Caco-2 (cell line): ENCODE data around the gene PAQR4. TPM values are rescaled to one million over a fixed set of nuclear protein-coding genes. Genes with fewer than 3 reads are reported as not detected.

Source experiments
- BruUV-seq: library from RNA; stranded (reverse); fragments of 400-500 nt; replicated peaks from 2 replicates; lab custom pipeline; 2021; lab: Mats Ljungman, UMichigan
- CTCF ChIA-PET: fragments of 300-600 bp; sonication (Branson Sonifier 250); formaldehyde crosslinking; loops from one replicate; lab custom pipeline; 2022; ENCODE audit warnings: antibody characterized with exemption; lab: Charles Lee
- POLR2A ChIA-PET: fragments of 300-600 bp; sonication (Branson Sonifier 250); formaldehyde crosslinking; loops from one replicate; lab custom pipeline; 2022; ENCODE audit warnings: antibody characterized with exemption; lab: Charles Lee
- DNase-seq, 2 experiments: peaks; one replicate each; pipeline versions ENCODE4 v3.0.0 to v3.0.0-alpha.2; 2020 to 2022
- H3K27me3 ChIP-seq: replicated peaks from 2 replicates; pipeline ENCODE4 v1.6.0; 2011; ENCODE audit warnings: low read length; ENCODE audit not compliant: control insufficient read depth, insufficient read depth
- H3K36me3 ChIP-seq: 2 replicates; pipeline ENCODE4 v1.5.1; 2011; ENCODE audit warnings: low read length; ENCODE audit not compliant: control insufficient read depth, insufficient read depth
- H3K4me1 ChIP-seq: fragments of 250-450 bp; sonication (Bioruptor Pico); 2 replicates; pipeline ENCODE4 v1.5.1; 2020; ENCODE audit warnings: mild to moderate bottlenecking
- H3K4me3 ChIP-seq: 2 replicates; pipeline ENCODE4 v1.5.1; 2011; ENCODE audit warnings: low read depth, mild to moderate bottlenecking, control low read depth, low read length
- H3K9me3 ChIP-seq: fragments of 250-450 bp; sonication (Bioruptor Pico); 2 replicates; pipeline ENCODE4 v1.5.1; 2020; ENCODE audit warnings: mild to moderate bottlenecking, moderate library complexity
- H3K27ac Mint-ChIP-seq: one replicate; pipeline ENCODE4 v1.8.0; 2022; ENCODE audit warnings: mixed read lengths; ENCODE audit not compliant: unreplicated experiment
- H3K27me3 Mint-ChIP-seq: one replicate; pipeline ENCODE4 v1.8.0; 2022; ENCODE audit warnings: mixed read lengths; ENCODE audit not compliant: insufficient read depth, unreplicated experiment
- H3K36me3 Mint-ChIP-seq: one replicate; pipeline ENCODE4 v1.8.0; 2022; ENCODE audit warnings: mild to moderate bottlenecking, mixed read lengths; ENCODE audit not compliant: insufficient read depth, unreplicated experiment
- H3K4me1 Mint-ChIP-seq: one replicate; pipeline ENCODE4 v1.8.0; 2022; ENCODE audit warnings: low read depth, mixed read lengths; ENCODE audit not compliant: unreplicated experiment
- H3K4me3 Mint-ChIP-seq: one replicate; pipeline ENCODE4 v1.8.0; 2022; ENCODE audit warnings: mild to moderate bottlenecking, moderate library complexity, mixed read lengths; ENCODE audit not compliant: unreplicated experiment
- H3K9me3 Mint-ChIP-seq: one replicate; pipeline ENCODE4 v1.8.0; 2022; ENCODE audit warnings: mixed read lengths; ENCODE audit not compliant: unreplicated experiment
- intact Hi-C: fragments of 100-400 bp; cut with micrococcal nuclease; formaldehyde crosslinking; loops from one replicate; pipeline ENCODE4 v1.10.0; 2022; ENCODE audit not compliant: unreplicated experiment
- total RNA-seq: library from RNA; stranded (reverse); gene quantifications from 2 replicates; pipeline ENCODE4 v1.2.3, GENCODE V29; 2022
- TF ChIP-seq, protein P1 (sequence below), 2 experiments: fragments of 200-600 bp in 1 of 2; IDR thresholded peaks; 1 replicate in 1 of 2; 2 replicates in 1 of 2; pipeline versions ENCODE4 v1.5.1 to v1.8.0; 2011 to 2022; ENCODE audit warnings: antibody characterized with exemption in 1 of 2, control low read depth in 1 of 2, inconsistent platforms in 1 of 2, low read depth in 1 of 2, low read length in 1 of 2, mild to moderate bottlenecking in 1 of 2, moderate library complexity in 1 of 2; ENCODE audit not compliant: insufficient read depth in 1 of 2, severe bottlenecking in 1 of 2, unreplicated experiment in 1 of 2

Gene PAQR4
- total RNA-seq, 1 experiment from 2014 or later: 12.0 TPM

DNA sequence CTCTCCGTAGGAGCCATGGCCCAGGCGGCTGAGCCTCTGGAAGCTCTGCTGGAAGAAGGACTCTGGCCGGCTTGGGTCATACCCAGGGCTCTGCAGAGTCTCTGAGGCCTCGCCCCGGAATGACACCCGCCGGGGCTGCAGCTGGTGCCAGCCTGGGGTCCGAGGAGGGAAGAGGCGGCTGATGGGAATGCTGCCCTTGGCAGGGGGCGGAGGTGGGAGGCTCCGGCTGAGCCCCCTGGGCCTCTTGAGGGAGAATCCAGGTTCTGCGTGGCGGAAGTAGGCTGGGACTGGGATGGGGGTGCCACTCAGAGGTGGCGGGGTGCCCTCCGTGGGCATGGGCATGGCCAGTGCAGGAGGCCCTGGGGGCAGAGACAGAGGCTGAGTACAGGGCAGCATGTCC, 7.5 kb downstream of the PAQR4 start:
- ChIA-PET CTCF (no interaction called here), POLR2A (no interaction called here)
- TF ChIP-seq, protein P1, sequence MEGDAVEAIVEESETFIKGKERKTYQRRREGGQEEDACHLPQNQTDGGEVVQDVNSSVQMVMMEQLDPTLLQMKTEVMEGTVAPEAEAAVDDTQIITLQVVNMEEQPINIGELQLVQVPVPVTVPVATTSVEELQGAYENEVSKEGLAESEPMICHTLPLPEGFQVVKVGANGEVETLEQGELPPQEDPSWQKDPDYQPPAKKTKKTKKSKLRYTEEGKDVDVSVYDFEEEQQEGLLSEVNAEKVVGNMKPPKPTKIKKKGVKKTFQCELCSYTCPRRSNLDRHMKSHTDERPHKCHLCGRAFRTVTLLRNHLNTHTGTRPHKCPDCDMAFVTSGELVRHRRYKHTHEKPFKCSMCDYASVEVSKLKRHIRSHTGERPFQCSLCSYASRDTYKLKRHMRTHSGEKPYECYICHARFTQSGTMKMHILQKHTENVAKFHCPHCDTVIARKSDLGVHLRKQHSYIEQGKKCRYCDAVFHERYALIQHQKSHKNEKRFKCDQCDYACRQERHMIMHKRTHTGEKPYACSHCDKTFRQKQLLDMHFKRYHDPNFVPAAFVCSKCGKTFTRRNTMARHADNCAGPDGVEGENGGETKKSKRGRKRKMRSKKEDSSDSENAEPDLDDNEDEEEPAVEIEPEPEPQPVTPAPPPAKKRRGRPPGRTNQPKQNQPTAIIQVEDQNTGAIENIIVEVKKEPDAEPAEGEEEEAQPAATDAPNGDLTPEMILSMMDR (IDR thresholded peaks at IDR 0.05; ENCODE audit: insufficient read depth in 1 of 2, low read depth in 1 of 2, low read length in 1 of 2, severe bottlenecking in 1 of 2, unreplicated experiment in 1 of 2): no peak
- Histone ChIP-seq H3K4me1 (peaks cover 11% of the 10 kb centered on the region), H3K9me3 (no peaks in the 10 kb centered on the region), H3K27me3 (no peaks in the 10 kb centered on the region), H3K4me3 (no peak overlapping the region), H3K36me3 (no peaks in the 10 kb centered on the region; the same call in 1 of the 2 replicates)
- intact Hi-C loops: no loop called here
- H3K27me3 Mint-ChIP-seq: no peaks in the 10 kb centered on the region
- no peak overlapping the region for H3K4me3 Mint-ChIP-seq
- H3K27ac Mint-ChIP-seq: no peak overlapping the region
- BruUV-seq: no TSS peak
- H3K4me1 Mint-ChIP-seq: no peaks in the 10 kb centered on the region
- H3K9me3 Mint-ChIP-seq: no peaks in the 10 kb centered on the region
- peaks cover 39% of the 10 kb centered on the region for H3K36me3 Mint-ChIP-seq
- DNase-seq: no peak

DNA sequence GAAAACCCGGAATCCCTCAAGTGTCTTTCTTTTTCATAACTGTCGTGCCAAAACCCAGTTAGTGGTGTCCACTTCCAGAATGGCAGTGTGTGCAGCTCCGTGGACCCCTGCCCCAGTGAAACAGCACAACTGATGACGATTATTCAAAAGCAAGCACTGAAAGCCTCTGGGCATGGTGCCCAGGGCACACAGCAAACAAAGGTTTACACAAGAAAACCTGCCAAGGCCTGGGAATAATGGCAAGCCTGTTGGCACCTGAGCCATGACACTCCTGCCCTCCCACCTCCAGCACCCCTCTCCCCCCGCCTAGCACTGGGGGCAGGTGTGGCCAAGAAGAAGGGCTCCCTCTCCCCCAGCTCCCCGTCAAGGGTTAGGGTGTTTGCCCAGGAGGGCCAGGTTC, 8.3 kb downstream of the PAQR4 start:
- no peak overlapping the region for H3K4me3 Mint-ChIP-seq
- Histone ChIP-seq H3K9me3 (no peaks in the 10 kb centered on the region), H3K27me3 (no peaks in the 10 kb centered on the region), H3K4me1 (peaks cover 11% of the 10 kb centered on the region), H3K36me3 (no peaks in the 10 kb centered on the region; the same call in 1 of the 2 replicates), H3K4me3 (no peak overlapping the region)
- TF ChIP-seq, protein P1 (IDR thresholded peaks at IDR 0.05; ENCODE audit: insufficient read depth in 1 of 2, low read depth in 1 of 2, low read length in 1 of 2, severe bottlenecking in 1 of 2, unreplicated experiment in 1 of 2): no peak
- no TSS peak for BruUV-seq
- ChIA-PET CTCF (interaction anchor here (0.7 kb wide), 1 partner anchor 20 kb away, joined by 3 read pairs; no protein-coding TSS in a partner anchor), POLR2A (no interaction called here)
- intact Hi-C loops: no loop called here
- H3K9me3 Mint-ChIP-seq: no peaks in the 10 kb centered on the region
- no peak overlapping the region for H3K27ac Mint-ChIP-seq
- H3K27me3 Mint-ChIP-seq: no peaks in the 10 kb centered on the region
- H3K4me1 Mint-ChIP-seq: no peaks in the 10 kb centered on the region
- peaks cover 32% of the 10 kb centered on the region for H3K36me3 Mint-ChIP-seq
- no peak for DNase-seq

DNA sequence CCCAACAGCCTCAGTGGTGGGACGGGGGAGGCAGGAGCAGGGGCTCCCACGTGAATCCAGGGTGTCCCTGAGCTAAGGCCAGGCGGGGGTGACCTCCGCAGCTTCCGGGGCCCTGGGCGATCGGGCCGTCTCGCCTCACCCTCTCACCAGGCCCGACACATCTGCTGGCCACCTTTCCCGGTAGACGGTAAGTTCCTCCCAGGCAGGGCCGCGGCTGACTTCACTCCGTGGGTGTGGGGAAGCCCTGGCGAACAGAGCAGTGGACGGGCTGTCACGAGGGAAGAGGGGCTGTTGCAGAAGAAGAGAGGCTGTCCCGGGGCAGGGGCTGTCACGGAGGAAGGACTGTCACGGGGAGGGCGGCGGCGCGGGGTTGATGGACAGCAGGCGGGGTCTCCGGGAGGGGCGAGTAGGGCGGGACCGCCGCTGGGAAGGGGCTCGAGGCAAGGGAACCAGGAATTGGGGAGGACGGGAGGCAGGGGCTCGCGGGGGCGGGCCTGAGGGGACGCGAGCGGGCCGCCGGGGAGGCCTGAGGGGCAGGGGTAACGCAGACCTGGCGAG, 10.6 kb downstream of the PAQR4 start:
- Histone ChIP-seq H3K27me3 (no peaks in the 10 kb centered on the region), H3K4me1 (peaks cover 16% of the 10 kb centered on the region), H3K9me3 (no peaks in the 10 kb centered on the region), H3K4me3 (peak overlapping the region; percentile 82), H3K36me3 (no peaks in the 10 kb centered on the region; the same call in 1 of the 2 replicates)
- no peaks in the 10 kb centered on the region for H3K27me3 Mint-ChIP-seq
- DNase-seq: peak in 1 of 2 experiments; percentile 60
- intact Hi-C loops: no loop called here
- ChIA-PET CTCF (interaction anchor here (0.6 to 1.7 kb wide), 2 partner anchors 10 to 171 kb away, joined by 5 to 6 read pairs; partner anchors contain the start of gene PAQR4), POLR2A (interaction anchor here (0.7 to 1.5 kb wide), 3 partner anchors 24 to 63 kb away, joined by 3 to 5 read pairs (median 5); no protein-coding TSS in a partner anchor)
- TF ChIP-seq, protein P1 (IDR thresholded peaks at IDR 0.05; ENCODE audit: insufficient read depth in 1 of 2, low read depth in 1 of 2, low read length in 1 of 2, severe bottlenecking in 1 of 2, unreplicated experiment in 1 of 2): no peak
- no peaks in the 10 kb centered on the region for H3K4me1 Mint-ChIP-seq
- peak overlapping the region; percentile 80 for H3K27ac Mint-ChIP-seq
- H3K36me3 Mint-ChIP-seq: peaks cover 18% of the 10 kb centered on the region
- no peaks in the 10 kb centered on the region for H3K9me3 Mint-ChIP-seq
- peak overlapping the region; percentile 91 for H3K4me3 Mint-ChIP-seq
- TSS peak; percentile 56 for BruUV-seq
